ENCODE results near the gene IGFBPL1. TPM values are rescaled to one million over a fixed set of nuclear protein-coding genes. Genes with fewer than 3 reads are reported as not detected.

Gene IGFBPL1
- total RNA-seq, 2 experiments from 2014 or later = not detected

- no TSS peak for BruUV-seq (replicated peaks)
- no peaks in the 10 kb centered on the region for H3K4me1 ChIP-seq (ENCODE audit: insufficient read depth, low read length, poor library complexity, severe bottlenecking)
- POLR2A ChIA-PET = no interaction called here
- no peaks in the 10 kb centered on the region for H3K36me3 ChIP-seq (ENCODE audit: insufficient read depth, low read length)
- H3K4me3 ChIP-seq (ENCODE audit: low read depth, low read length, poor library complexity, severe bottlenecking) = no peak overlapping the region
- CTCF ChIA-PET (ENCODE audit: unreplicated experiment) = no interaction called here
- H3K79me2 ChIP-seq (ENCODE audit: insufficient read depth, low read depth, low read length) = no peaks in the 10 kb centered on the region
- H3K27ac ChIP-seq (ENCODE audit: low read depth, low read length, poor library complexity, severe bottlenecking) = no peak overlapping the region
- DNase-seq (ENCODE audit: low spot score) = no peak
- H3K9me2 ChIP-seq (ENCODE audit: insufficient read depth, low read length) = no peaks in the 10 kb centered on the region
- H3K4me2 ChIP-seq (ENCODE audit: low read length) = no peak overlapping the region
- no peaks in the 10 kb centered on the region for H3K9me3 ChIP-seq (ENCODE audit: low read length)
- H2AFZ ChIP-seq (ENCODE audit: low read length) = no peak overlapping the region
- intact Hi-C loops (cut with micrococcal nuclease; ENCODE audit: unreplicated experiment) = no loop called here
- H4K20me1 ChIP-seq (ENCODE audit: insufficient read depth, low read length) = no peaks in the 10 kb centered on the region
- no peak for TF ChIP-seq CTCF (conservative IDR thresholded peaks at IDR 0.05; ENCODE audit: low read length)
- no peak for TF ChIP-seq EZH2phosphoT487 (IDR thresholded peaks at IDR 0.05; ENCODE audit: borderline replicate concordance, low read depth, low read length)
Measured at GRCh38 chr9:38375572-38375963, 48.7 kb downstream of the IGFBPL1 start.

DNA sequence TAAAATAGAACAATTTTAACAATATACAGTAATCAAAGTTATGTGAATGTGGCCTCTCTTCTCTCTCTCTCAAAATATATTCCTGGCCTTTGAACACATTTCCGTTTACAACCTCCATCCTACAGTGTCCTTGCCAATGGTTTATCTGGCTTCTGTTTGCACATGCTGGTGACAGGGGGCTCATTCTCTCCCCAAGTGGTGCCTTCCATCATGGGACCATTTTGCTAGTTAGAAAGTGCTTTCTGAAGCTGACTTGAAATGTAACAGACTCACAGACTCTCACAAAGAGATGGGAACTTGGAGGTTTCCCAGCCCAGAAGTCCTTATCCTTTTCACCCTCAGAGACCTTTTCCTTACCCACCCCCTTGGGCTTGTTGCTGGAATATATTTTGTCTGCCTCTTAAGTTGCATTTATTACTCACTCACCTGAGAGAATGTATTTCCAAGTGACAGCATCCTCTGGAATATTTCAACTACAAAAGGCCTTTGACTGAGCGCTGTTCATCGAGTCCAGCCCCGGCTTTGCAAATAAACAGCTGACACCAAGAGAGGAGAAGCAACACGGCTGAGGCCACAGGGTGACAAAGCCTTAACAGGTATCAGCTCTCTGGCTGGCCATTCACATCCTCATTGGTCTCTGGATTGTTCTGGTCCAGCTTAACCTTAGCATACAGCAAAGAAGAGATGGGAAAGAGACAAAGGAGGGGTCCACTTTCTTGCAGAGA, 49.2 kb downstream of the IGFBPL1 start:
- H4K20me1 ChIP-seq (ENCODE audit: insufficient read depth, low read length) = no peaks in the 10 kb centered on the region
- no TSS peak for BruUV-seq (replicated peaks)
- H3K79me2 ChIP-seq (ENCODE audit: insufficient read depth, low read depth, low read length) = no peaks in the 10 kb centered on the region
- H3K4me2 ChIP-seq (ENCODE audit: low read length) = no peak overlapping the region
- H3K27ac ChIP-seq (ENCODE audit: low read depth, low read length, poor library complexity, severe bottlenecking) = no peak overlapping the region
- no peak overlapping the region for H2AFZ ChIP-seq (ENCODE audit: low read length)
- no peaks in the 10 kb centered on the region for H3K4me1 ChIP-seq (ENCODE audit: insufficient read depth, low read length, poor library complexity, severe bottlenecking)
- TF ChIP-seq CTCF (conservative IDR thresholded peaks at IDR 0.05; ENCODE audit: low read length) (no peak), EZH2phosphoT487 (IDR thresholded peaks at IDR 0.05; ENCODE audit: borderline replicate concordance, low read depth, low read length) (no peak)
- no peak for DNase-seq (ENCODE audit: low spot score)
- CTCF ChIA-PET (ENCODE audit: unreplicated experiment) = no interaction called here
- H3K9me2 ChIP-seq (ENCODE audit: insufficient read depth, low read length) = no peaks in the 10 kb centered on the region
- POLR2A ChIA-PET = interaction anchor here (1.0 kb wide), 1 partner anchor 440 kb away, joined by 3 read pairs; no protein-coding TSS in a partner anchor
- H3K4me3 ChIP-seq (ENCODE audit: low read depth, low read length, poor library complexity, severe bottlenecking) = no peak overlapping the region
- intact Hi-C loops (cut with micrococcal nuclease; ENCODE audit: unreplicated experiment) = no loop called here
- H3K9me3 ChIP-seq (ENCODE audit: low read length) = no peaks in the 10 kb centered on the region
- H3K36me3 ChIP-seq (ENCODE audit: insufficient read depth, low read length) = no peaks in the 10 kb centered on the region

- ChIA-PET CTCF (ENCODE audit: unreplicated experiment) (no interaction called here), POLR2A (interaction anchor here (1.0 kb wide), 1 partner anchor 439 kb away, joined by 3 read pairs; no protein-coding TSS in a partner anchor)
- Histone ChIP-seq H2AFZ (ENCODE audit: low read length) (no peak overlapping the region), H3K4me1 (ENCODE audit: insufficient read depth, low read length, poor library complexity, severe bottlenecking) (no peaks in the 10 kb centered on the region), H3K9me3 (ENCODE audit: low read length) (no peaks in the 10 kb centered on the region), H3K4me2 (ENCODE audit: low read length) (no peak overlapping the region), H3K4me3 (ENCODE audit: low read depth, low read length, poor library complexity, severe bottlenecking) (no peak overlapping the region), H3K36me3 (ENCODE audit: insufficient read depth, low read length) (no peaks in the 10 kb centered on the region), H4K20me1 (ENCODE audit: insufficient read depth, low read length) (no peaks in the 10 kb centered on the region), H3K9me2 (ENCODE audit: insufficient read depth, low read length) (no peaks in the 10 kb centered on the region), H3K27ac (ENCODE audit: low read depth, low read length, poor library complexity, severe bottlenecking) (no peak overlapping the region), H3K79me2 (ENCODE audit: insufficient read depth, low read depth, low read length) (no peaks in the 10 kb centered on the region)
- intact Hi-C loops (cut with micrococcal nuclease; ENCODE audit: unreplicated experiment) = no loop called here
- no peak for TF ChIP-seq EZH2phosphoT487 (IDR thresholded peaks at IDR 0.05; ENCODE audit: borderline replicate concordance, low read depth, low read length)
- no peak for TF ChIP-seq CTCF (conservative IDR thresholded peaks at IDR 0.05; ENCODE audit: low read length)
- no TSS peak for BruUV-seq (replicated peaks)
- no peak for DNase-seq (ENCODE audit: low spot score)
Measured at GRCh38 chr9:38373679-38374078, 50.6 kb downstream of the IGFBPL1 start.
